GM12874 (cell line): ENCODE results near the gene DISP2.
A peak's percentile ranks its signal among the peaks of the same experiment; 100 is the strongest.

Source experiments
- TF ChIP-seq, protein P1 (sequence below): IDR thresholded peaks from 2 replicates; pipeline ENCODE4 v1.5.1; 2011; ENCODE audit warnings: low read depth, mild to moderate bottlenecking, control low read depth, low read length, moderate library complexity; ENCODE audit not compliant: insufficient read depth

Gene DISP2, protein sequence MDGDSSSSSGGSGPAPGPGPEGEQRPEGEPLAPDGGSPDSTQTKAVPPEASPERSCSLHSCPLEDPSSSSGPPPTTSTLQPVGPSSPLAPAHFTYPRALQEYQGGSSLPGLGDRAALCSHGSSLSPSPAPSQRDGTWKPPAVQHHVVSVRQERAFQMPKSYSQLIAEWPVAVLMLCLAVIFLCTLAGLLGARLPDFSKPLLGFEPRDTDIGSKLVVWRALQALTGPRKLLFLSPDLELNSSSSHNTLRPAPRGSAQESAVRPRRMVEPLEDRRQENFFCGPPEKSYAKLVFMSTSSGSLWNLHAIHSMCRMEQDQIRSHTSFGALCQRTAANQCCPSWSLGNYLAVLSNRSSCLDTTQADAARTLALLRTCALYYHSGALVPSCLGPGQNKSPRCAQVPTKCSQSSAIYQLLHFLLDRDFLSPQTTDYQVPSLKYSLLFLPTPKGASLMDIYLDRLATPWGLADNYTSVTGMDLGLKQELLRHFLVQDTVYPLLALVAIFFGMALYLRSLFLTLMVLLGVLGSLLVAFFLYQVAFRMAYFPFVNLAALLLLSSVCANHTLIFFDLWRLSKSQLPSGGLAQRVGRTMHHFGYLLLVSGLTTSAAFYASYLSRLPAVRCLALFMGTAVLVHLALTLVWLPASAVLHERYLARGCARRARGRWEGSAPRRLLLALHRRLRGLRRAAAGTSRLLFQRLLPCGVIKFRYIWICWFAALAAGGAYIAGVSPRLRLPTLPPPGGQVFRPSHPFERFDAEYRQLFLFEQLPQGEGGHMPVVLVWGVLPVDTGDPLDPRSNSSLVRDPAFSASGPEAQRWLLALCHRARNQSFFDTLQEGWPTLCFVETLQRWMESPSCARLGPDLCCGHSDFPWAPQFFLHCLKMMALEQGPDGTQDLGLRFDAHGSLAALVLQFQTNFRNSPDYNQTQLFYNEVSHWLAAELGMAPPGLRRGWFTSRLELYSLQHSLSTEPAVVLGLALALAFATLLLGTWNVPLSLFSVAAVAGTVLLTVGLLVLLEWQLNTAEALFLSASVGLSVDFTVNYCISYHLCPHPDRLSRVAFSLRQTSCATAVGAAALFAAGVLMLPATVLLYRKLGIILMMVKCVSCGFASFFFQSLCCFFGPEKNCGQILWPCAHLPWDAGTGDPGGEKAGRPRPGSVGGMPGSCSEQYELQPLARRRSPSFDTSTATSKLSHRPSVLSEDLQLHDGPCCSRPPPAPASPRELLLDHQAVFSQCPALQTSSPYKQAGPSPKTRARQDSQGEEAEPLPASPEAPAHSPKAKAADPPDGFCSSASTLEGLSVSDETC (N-terminal part only)

GRCh38 chr15:40357723-40358470 lies at the start of gene DISP2:
Gene DISP2 (plus strand): TSS chr15:40358219. CDS start chr15:40358322, 103 bp downstream.
- TF ChIP-seq, protein P1, sequence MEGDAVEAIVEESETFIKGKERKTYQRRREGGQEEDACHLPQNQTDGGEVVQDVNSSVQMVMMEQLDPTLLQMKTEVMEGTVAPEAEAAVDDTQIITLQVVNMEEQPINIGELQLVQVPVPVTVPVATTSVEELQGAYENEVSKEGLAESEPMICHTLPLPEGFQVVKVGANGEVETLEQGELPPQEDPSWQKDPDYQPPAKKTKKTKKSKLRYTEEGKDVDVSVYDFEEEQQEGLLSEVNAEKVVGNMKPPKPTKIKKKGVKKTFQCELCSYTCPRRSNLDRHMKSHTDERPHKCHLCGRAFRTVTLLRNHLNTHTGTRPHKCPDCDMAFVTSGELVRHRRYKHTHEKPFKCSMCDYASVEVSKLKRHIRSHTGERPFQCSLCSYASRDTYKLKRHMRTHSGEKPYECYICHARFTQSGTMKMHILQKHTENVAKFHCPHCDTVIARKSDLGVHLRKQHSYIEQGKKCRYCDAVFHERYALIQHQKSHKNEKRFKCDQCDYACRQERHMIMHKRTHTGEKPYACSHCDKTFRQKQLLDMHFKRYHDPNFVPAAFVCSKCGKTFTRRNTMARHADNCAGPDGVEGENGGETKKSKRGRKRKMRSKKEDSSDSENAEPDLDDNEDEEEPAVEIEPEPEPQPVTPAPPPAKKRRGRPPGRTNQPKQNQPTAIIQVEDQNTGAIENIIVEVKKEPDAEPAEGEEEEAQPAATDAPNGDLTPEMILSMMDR: no peak

DNA sequence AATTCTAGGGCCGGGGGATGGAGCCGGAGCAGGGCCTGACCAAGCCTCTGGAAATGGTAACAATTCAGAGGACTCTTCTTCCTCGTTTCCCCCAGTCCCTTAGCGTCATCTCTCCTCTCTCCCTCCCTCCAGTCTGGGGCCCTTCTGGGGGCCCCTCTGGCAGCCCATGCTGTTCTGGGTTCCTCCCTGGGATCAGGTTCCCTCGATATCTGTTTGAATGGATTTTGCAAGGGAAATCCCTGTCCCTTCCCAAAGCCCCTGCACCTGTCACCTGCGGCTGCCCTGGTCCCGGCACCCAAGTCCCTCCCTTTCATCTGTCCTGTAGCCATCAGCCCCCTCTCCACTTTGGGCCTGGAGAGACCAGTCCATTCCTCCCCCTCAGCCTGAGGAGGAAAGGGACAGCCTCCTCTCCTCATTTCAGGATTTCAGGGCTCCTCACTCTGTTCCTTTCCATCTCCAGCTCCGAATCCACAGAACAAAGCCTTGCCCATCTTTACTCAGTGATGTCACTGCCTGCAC lies 48.6 kb upstream of the DISP2 start:
- TF ChIP-seq, protein P1: no peak

DNA sequence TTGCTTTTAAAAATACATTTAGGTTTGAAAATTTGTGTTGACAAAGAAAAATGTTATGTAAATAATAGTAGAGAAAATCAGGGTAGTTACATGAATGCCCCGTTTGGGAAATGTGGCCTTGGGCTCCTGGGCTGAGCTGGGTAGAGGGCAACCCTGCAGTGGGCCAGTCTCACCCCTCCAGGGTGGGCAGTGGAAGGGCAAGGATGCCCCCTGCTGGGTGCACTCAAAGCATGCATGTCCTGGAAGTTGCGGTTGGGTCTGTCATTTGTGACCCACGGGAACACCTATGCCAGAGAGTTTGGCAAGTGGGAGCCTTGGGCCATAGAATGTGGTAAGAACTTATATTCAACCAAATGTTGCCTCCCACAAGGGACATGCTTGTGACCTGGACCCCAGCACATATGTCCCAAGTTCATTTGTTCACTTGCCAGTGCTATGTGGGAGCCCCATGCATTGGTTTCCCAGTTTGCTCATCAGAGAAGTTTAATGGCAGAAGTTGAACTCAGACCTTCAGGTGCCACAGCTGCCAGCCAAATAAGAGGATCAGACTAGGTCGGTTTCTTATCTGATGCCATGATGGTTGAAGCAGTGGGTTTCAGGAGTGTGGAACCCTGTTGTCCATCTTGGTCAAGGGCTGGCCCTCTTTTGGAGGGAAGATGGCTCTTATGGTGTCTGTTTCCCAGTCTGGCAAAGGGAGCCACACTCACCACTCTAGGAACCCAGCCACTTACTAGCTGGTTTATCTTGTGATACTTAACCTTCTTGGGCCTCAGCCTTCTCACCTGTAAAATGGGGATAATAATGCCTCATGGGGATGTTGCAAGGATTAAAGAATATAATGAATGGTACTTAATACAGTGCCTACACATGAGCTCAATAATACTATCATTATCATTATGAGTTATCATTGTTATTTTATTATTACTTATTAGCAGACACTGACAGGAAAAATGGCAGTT lies 47.7 kb upstream of the DISP2 start:
- TF ChIP-seq, protein P1: peak; percentile 85

DNA sequence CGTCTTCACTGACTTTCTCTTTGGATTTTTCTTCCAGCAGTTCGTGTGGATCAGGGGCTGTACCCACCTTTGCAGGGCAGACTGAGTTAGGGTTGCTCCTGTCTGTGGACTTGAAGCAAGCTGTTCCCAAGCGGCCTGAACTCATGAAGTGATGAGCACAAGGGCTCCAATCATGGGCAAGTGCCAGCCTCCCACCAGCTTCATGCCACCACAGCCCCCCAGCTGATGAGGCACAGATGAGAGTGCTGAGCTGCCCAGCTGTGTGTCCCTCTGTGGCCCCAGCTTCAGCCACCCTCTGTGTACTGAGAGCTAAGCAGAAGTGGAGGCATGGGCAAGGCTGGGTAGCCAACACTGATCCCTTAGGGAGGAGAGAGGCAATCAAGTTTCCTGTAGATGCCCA lies 47.0 kb upstream of the DISP2 start:
- TF ChIP-seq, protein P1: no peak

GRCh38 chr15:40312370-40313158 lies 45.5 kb upstream of the DISP2 start:
- TF ChIP-seq, protein P1: no peak
